GM19351 (cell line): ENCODE measurements around the gene ZNF212.

Experiments used
- ATAC-seq: cut with Tn5 transposase; IDR thresholded peaks from one replicate; pipeline ENCODE4 v1.9.1; 2021; ENCODE audit warnings: mild to moderate bottlenecking, moderate library complexity; ENCODE audit not compliant: unreplicated experiment

The ZNF212 gene

DNA sequence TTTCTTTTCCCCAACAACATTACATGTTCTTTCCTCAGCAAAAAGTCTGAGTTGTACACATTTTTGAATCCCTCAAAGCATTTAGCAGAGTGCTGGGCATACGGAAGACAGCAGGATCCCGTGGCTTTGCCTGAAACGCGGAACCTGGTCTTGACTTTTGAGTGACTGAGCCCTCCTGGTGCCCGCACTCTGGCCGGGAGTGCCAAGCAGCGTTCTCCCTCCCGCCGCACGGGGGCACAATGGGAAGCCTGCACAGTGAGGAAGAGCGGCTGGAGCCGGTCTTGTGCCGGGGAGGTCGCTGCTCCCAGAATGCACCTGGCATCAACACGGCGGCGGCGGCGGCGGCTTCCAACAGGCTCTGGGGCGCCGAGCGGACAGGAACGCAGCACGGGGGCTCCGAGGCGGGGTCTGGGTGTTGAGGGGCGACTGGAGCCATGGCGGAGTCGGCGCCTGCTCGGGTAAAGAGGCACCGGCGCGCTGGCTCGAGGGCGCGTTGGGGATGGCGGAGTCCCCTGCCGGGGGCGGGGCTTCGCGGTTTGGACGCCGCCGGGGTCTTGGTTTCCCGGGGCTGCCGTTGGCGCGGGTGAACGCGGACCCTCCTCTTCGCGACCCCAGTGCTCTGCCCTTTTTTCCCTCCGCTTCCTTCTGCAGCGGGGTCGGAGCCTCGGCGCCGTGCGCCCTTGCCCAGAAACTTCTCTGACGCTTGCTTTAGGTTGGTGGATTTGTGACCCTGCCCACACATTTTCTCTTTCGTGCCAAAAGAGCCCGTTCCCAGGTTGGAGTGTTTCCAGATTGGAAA lies at the start of gene ZNF212:
Gene ZNF212 (plus strand): TSS at position 307 of the 799 bp plus-strand sequence. CDS start 128 bp downstream, at position 435.
- ATAC-seq, result peak; percentile 97

- no peak for ATAC-seq
Observed at GRCh38 chr7:149191851-149192250, 47.6 kb upstream of the ZNF212 start.

DNA sequence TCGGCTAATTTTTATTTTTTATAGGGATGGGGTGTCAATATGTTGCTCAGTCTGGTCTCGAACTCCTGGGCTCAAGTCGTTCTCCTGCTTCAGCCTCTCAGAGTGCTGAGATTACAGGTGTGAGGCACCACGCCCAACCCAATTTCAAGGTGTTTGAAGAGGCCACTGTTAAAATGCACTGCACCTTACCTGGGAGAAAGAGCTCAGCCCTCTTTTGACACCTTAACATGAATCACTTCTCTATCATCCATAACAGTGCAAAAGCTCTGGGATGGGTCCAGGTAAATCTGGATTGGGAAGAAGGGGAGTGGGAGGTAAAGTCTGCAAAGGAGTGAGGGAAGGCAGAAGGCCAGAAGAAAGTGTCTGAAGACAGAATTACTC lies 44.7 kb upstream of the ZNF212 start:
- ATAC-seq, result no peak

- peak; percentile 87 for ATAC-seq
Observed at GRCh38 chr7:149195180-149196150, 44.0 kb upstream of the ZNF212 start, which contains the start of gene ZNF282. TSS of gene ZNF282 (plus strand) at chr7:149195546. CDS start at chr7:149195590, 44 bp downstream.

DNA sequence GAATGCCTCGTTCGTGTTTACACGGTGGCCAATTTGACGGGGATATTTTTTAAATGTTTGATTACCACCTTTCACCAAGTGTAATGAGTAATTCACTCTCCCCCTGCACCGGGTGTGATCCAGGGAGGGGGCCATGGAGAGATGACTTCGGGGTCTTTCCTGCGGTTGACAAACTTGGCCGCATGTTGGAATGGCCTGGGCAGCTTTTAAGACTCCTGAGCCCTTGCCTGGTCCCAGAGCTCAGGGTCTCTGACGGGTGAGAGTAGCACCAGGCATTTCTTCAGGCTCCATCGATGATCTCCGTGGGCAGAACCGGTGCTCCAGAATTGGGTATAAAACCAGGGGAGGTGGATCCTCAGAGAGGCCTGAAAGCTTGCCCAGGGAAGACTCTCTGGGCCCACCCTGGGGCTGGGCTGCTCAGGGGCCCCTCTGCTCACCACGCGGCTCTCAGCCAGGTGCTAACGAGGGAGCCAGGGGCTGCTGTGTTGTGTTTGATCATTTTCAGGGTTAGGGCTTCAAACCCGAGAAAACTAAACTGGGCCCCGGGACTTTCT lies 43.2 kb upstream of the ZNF212 start:
- ATAC-seq, result no peak

DNA sequence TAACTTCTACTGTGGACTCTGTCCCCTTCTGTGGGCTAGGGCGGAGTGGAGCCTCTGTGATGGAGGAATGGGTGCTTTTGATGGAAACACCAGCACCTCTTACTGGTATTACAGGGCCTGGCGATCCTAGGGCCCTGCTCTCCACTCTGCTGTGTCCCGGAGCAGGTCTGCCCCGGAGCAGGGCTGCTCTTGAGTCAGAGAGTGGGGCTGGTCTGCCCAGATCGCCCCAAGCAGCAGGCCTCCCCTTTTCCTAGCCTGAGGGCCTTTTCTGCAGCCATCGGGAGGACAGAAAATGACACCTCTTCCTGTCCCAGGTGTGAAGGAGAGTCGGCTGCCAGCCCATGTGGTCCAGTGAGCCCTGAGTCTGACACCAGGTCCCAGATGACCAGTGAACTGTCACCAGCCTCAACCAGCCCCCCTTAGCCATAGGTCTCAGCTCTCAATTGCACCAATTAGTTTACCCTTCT lies 42.7 kb upstream of the ZNF212 start:
- no peak for ATAC-seq

- no peak for ATAC-seq
Observed at GRCh38 chr7:149197675-149198074, 41.8 kb upstream of the ZNF212 start.

- no peak for ATAC-seq
Observed at GRCh38 chr7:149198161-149198816, 41.2 kb upstream of the ZNF212 start.

DNA sequence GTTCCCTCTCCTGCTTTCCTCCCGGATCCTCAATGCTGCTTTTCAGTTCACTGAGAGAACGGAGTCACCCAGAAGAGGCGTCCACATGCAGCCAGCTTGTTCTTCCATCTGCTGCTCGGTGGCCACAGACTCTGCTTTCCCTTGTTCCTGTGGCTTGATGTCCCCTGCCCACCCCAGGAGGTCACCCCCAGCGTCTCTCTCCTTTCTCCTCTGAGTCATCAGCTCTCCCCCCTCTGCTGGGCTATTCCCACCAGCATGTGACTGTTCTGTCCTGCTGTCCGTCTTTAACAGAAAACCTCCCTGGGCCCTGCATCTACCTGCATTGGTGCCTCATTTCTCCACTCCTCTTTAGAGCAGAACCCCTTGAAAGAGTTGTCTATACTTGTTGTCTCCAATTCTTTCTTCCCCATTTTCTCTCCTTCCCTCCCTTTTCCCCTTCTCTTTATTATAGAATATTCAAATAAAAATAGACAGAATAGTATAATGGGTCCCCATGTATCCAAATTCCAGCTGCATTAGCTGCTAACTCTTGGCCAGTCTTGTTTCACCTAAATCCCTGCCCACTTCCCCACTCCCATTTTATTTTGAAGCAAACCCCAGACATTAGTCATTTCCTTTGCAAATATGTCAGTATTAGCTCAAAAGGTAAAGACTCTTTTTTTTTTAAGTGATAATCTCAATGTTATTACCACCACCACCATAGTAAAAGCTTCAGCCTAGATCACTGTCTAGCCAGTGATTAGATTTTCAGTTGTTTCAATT lies 40.0 kb upstream of the ZNF212 start:
- ATAC-seq, result no peak

GRCh38 chr7:149202831-149203231 lies 36.6 kb upstream of the ZNF212 start:
- no peak for ATAC-seq

DNA sequence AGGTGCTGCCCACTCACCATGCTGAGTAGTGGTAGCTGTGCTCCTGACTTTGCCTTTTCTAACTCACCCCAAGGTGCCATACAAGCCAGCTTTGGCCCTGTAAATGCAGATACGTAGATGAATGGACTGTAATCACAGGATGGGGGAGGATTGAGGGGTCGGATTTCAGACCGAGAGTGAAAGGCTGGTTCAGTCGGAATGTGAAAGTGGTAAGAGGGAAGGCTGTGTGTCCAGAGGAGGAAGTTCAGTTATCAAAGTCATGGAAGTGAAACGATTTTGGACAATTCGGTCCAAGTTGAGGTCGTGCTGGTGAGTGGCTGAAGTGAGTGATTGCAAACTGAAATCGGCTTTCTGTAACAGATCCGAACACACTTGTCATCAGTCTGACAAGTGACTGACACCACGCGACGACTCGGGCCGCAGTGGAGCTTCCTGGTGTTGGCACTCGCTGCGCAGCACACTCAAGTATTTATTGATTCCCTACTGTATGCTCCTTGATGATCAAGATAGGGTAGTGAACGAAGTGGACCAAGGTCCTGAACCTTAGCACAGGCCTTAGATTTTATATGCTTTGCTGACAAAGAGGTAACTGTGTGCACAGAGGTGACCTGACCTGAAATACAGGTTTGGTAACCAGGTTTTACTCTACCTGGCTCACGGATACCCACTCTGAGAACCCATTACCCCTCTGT lies 33.6 kb upstream of the ZNF212 start:
- no peak for ATAC-seq

DNA sequence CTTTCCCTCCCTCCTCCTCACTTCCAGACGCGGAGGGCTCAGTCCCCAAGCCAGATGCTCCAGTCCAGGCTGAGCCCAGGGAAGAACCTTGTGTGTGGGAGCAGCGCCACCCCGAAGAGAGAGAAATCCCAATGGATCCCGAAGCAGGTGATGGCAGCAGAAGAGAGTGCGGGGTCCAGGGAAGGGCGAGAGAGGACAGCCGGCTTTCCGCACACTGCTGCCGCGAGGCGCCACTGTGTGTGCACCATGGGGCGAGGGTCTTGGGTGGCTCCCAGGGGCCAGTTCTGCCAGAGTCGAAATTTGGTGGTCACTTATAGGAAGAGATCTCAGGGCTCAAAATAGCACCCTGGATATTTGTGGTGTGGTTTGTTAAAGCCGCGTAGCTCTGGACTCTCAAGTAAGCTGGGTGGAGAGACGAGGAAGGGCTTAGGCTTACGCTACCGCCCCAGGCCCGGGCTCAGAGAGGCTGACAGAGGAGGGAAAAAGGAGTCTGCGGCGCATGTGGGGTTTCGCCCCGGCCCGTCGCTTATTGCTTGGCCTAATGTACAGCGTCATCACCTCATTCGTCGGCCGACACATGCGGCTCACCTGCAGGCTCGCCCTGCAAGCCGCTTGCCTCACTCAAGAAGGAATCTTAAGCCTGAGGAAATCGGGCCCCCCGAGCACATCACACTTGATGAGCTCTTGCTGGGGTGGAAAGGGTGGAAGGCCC lies 32.0 kb upstream of the ZNF212 start:
- no peak for ATAC-seq

- peak; percentile 87 for ATAC-seq
Observed at GRCh38 chr7:149209518-149210269, 29.8 kb upstream of the ZNF212 start.

- ATAC-seq, result no peak
Observed at GRCh38 chr7:149210551-149210950, 28.9 kb upstream of the ZNF212 start.

DNA sequence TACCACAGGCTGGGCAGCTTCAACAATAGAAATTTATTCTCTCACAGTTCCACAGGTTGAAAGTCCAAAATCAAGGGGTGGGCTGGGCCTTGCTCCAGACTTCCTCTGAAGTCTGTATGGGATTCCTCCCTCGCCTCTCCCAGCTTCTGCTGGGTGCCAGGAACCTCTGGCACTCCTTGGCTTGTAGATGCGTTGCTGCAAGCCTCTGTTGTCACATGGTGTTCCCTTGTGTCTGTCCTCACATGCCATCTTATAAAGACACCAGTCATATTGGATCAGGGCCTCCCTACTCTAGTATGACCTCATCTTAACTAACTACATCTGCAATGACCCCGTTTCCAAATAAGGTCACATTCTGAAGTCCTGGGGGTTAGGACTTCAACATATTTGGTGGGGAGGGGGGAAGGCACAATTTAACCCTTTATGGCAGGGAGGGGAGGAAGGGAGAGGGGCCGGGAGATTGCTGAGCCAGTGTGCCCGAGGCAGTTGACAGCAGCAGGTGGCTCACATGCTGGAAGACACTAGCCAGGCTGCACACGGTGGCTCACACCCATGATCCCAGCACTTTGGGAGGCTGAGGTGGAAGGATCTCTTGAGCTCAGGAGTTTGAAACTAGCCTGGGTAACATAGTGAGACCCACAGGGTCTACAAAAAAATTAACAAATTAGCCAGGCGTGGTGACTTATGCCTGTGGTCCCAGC lies 25.3 kb upstream of the ZNF212 start:
- ATAC-seq, result no peak

DNA sequence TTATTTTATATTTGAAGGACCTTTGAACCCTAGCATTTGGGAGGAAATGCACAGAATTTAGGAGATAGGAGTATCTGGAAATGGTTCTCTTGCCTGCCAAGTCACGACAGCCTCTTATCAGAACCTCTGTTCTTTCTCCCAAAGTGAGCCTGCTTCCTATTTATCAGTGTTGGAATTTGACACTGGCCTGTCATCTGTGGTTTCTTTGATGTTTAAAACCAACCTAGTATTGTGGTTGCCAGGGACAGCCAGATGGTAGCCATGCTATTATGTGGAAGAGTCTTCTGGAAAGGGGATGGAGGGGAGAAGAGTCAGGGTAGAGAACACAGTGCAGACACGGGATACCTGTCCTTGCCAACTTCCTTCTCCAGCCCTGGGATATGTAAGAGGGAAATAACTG lies 23.0 kb upstream of the ZNF212 start:
- no peak for ATAC-seq

DNA sequence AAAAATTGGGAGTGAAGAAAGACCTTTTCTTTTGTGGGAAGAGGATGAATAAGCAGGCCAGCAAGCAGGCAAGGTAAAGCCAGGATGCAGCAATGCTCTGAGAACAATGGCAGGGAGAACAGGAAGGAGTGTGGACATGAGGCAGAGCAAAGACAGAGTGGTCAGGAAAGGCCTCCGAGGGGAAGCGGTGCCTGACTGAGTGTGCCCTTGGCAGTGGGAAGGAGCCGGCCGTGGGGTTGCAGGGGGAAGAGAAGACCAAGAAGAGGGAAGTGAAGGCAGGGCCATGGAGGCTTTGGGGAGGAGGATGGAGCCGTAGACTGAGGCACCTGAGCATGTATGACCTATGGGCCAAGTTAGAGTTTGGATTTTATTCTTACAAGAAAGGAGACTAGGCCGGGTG lies 21.9 kb upstream of the ZNF212 start:
- ATAC-seq, result no peak
